ENCODE results near the gene CLN5. TPM values are rescaled to one million over a fixed set of nuclear protein-coding genes. Genes with fewer than 3 reads are reported as not detected.

The CLN5 gene
- total RNA-seq, 1 experiment from 2014 or later, result 7.7 TPM

DNA sequence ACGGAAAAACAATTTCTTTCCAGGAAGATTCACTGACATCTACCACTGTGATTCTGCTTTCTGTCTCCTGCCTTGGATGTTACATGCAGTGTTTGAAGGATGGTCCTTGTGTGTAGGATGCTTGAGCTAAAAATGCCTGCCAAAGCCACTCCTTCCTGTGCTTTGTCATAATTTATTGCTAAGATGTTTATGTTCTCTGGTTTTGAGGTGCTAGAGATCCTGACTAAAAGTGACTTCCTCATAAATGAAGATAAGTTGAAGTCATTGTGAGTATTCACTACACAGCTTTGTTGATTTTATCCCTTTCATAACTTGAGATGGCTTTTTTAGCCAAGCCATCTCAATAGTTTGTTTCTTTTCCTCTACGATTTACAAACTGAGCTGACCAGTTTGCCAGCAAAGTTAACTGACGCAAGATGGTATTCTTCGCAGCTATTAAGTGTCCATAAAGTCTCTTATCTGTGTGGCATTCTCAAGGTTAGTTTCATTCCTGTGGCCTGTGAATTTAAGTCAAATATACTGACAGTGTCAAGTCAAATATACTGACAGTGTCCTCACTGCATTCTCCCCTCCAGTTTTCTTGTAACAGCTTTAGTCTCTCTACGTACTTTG, 50.8 kb downstream of the CLN5 start:
- H2AFZ ChIP-seq (ENCODE audit: low read length), result no peak overlapping the region
- TF ChIP-seq CTCF (conservative IDR thresholded peaks at IDR 0.05; ENCODE audit: low read depth, low read length), result no peak
- TF ChIP-seq EZH2phosphoT487 (IDR thresholded peaks at IDR 0.05; ENCODE audit: borderline replicate concordance, low read length), result no peak
- no peak for TF ChIP-seq EZH2 (IDR thresholded peaks at IDR 0.05; ENCODE audit: low read length, unreplicated experiment)
- H3K4me2 ChIP-seq (ENCODE audit: low read length), result no peak overlapping the region
- no peaks in the 10 kb centered on the region for H3K9me3 ChIP-seq (ENCODE audit: low read length)
- H3K79me2 ChIP-seq (ENCODE audit: low read length), result no peaks in the 10 kb centered on the region
- ChIA-PET POLR2A (ENCODE audit: unreplicated experiment) (no interaction called here), CTCF (no interaction called here)
- H3K4me3 ChIP-seq (ENCODE audit: low read length), result no peak overlapping the region
- H3K27ac ChIP-seq (ENCODE audit: low read length), result no peak overlapping the region
- ATAC-seq (no peak), DNase-seq (no peak)
- H3K27me3 ChIP-seq (ENCODE audit: low read length), result no peaks in the 10 kb centered on the region
- peaks cover 7% of the 10 kb centered on the region; the same call in 1 of the 2 replicates for H3K4me1 ChIP-seq (ENCODE audit: insufficient read depth, low read length)
- no peaks in the 10 kb centered on the region for H3F3A ChIP-seq (ENCODE audit: low read length, unreplicated experiment)
- no peaks in the 10 kb centered on the region for H4K20me1 ChIP-seq (ENCODE audit: low read length)
- intact Hi-C loops (cut with micrococcal nuclease), result no loop called here
- H3K36me3 ChIP-seq (ENCODE audit: low read depth, low read length), result peaks cover 5% of the 10 kb centered on the region; the same call in 1 of the 2 replicates
- no peaks in the 10 kb centered on the region; the same call in 1 of the 2 replicates for H3K9me2 ChIP-seq (replicated peaks; ENCODE audit: low read length)
- no peak overlapping the region for H3K9ac ChIP-seq (ENCODE audit: low read length)
- no TSS peak for BruUV-seq (replicated peaks)

- intact Hi-C loops (cut with micrococcal nuclease), result no loop called here
- peaks cover 7% of the 10 kb centered on the region; the same call in 1 of the 2 replicates for H3K4me1 ChIP-seq (ENCODE audit: insufficient read depth, low read length)
- ChIA-PET POLR2A (ENCODE audit: unreplicated experiment) (no interaction called here), CTCF (no interaction called here)
- H3K9me3 ChIP-seq (ENCODE audit: low read length), result no peaks in the 10 kb centered on the region
- H3K27me3 ChIP-seq (ENCODE audit: low read length), result no peaks in the 10 kb centered on the region
- peaks cover 14% of the 10 kb centered on the region for H3K36me3 ChIP-seq (ENCODE audit: low read depth, low read length)
- no peaks in the 10 kb centered on the region for H4K20me1 ChIP-seq (ENCODE audit: low read length)
- no peak for TF ChIP-seq EZH2phosphoT487 (IDR thresholded peaks at IDR 0.05; ENCODE audit: borderline replicate concordance, low read length)
- no peak for TF ChIP-seq EZH2 (IDR thresholded peaks at IDR 0.05; ENCODE audit: low read length, unreplicated experiment)
- no peak for TF ChIP-seq CTCF (conservative IDR thresholded peaks at IDR 0.05; ENCODE audit: low read depth, low read length)
- H3K9me2 ChIP-seq (replicated peaks; ENCODE audit: low read length), result no peaks in the 10 kb centered on the region; the same call in 1 of the 2 replicates
- H3K9ac ChIP-seq (ENCODE audit: low read length), result no peak overlapping the region
- no TSS peak for BruUV-seq (replicated peaks)
- no peaks in the 10 kb centered on the region for H3F3A ChIP-seq (ENCODE audit: low read length, unreplicated experiment)
- no peaks in the 10 kb centered on the region for H3K79me2 ChIP-seq (ENCODE audit: low read length)
- ATAC-seq, result no peak
- no peak overlapping the region for H2AFZ ChIP-seq (ENCODE audit: low read length)
- H3K27ac ChIP-seq (ENCODE audit: low read length), result no peak overlapping the region
- H3K4me3 ChIP-seq (ENCODE audit: low read length), result no peak overlapping the region
- DNase-seq, result no peak
- H3K4me2 ChIP-seq (ENCODE audit: low read length), result no peak overlapping the region
Measured at GRCh38 chr13:77047649-77048343, 55.9 kb downstream of the CLN5 start.

DNA sequence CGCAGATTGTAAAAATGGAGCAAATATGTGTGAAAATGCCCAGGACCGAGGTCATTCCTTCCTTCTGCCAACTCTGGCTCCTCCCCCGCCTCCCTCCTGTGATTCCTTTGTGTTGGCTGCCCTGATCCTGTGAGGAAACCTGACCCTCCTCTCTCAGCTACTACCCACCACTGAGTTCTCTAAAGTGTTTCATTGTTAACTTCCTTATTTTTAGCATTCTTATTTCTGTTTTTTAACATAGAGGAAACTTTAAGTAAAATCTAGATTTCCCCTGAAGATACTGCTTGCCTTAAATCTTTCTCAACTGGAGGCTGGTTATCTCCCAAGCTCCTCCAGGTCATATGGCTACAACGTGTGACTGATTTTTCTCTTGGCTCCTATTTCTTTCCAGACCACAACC, 56.8 kb downstream of the CLN5 start:
- H3K27me3 ChIP-seq (ENCODE audit: low read length), result no peaks in the 10 kb centered on the region
- no peak overlapping the region for H3K4me3 ChIP-seq (ENCODE audit: low read length)
- H3K4me1 ChIP-seq (ENCODE audit: insufficient read depth, low read length), result peaks cover 7% of the 10 kb centered on the region; the same call in 1 of the 2 replicates
- intact Hi-C loops (cut with micrococcal nuclease), result no loop called here
- DNase-seq (no peak), ATAC-seq (no peak)
- no peaks in the 10 kb centered on the region for H3F3A ChIP-seq (ENCODE audit: low read length, unreplicated experiment)
- H3K4me2 ChIP-seq (ENCODE audit: low read length), result no peak overlapping the region
- no peak overlapping the region for H2AFZ ChIP-seq (ENCODE audit: low read length)
- no peaks in the 10 kb centered on the region for H3K9me3 ChIP-seq (ENCODE audit: low read length)
- no peaks in the 10 kb centered on the region for H3K79me2 ChIP-seq (ENCODE audit: low read length)
- no TSS peak for BruUV-seq (replicated peaks)
- POLR2A ChIA-PET (ENCODE audit: unreplicated experiment), result no interaction called here
- H4K20me1 ChIP-seq (ENCODE audit: low read length), result no peaks in the 10 kb centered on the region
- CTCF ChIA-PET, result no interaction called here
- no peak for TF ChIP-seq EZH2phosphoT487 (IDR thresholded peaks at IDR 0.05; ENCODE audit: borderline replicate concordance, low read length)
- TF ChIP-seq EZH2 (IDR thresholded peaks at IDR 0.05; ENCODE audit: low read length, unreplicated experiment), result no peak
- TF ChIP-seq CTCF (conservative IDR thresholded peaks at IDR 0.05; ENCODE audit: low read depth, low read length), result no peak
- H3K9me2 ChIP-seq (replicated peaks; ENCODE audit: low read length), result no peaks in the 10 kb centered on the region; the same call in 1 of the 2 replicates
- peaks cover 14% of the 10 kb centered on the region for H3K36me3 ChIP-seq (ENCODE audit: low read depth, low read length)
- H3K9ac ChIP-seq (ENCODE audit: low read length), result no peak overlapping the region
- no peak overlapping the region for H3K27ac ChIP-seq (ENCODE audit: low read length)

All from PC-3 (cell line).